HL-60 (cell line): ENCODE data around the gene WNT5B.
A peak's percentile ranks its signal among the peaks of the same experiment; 100 is the strongest.

ENCODE experiments used
- DNase-seq, 2 experiments: peaks; one replicate each; pipeline ENCODE4 v3.0.0-alpha.2; 2010 to 2020; ENCODE audit warnings: low read depth in 1 of 2, low spot score in 1 of 2
- H3K27ac ChIP-seq: fragments of 250-450 bp; sonication (Bioruptor Pico); replicated peaks from 2 replicates; pipeline ENCODE4 v1.5.1; 2020; ENCODE audit warnings: mild to moderate bottlenecking, moderate library complexity
- H3K27me3 ChIP-seq: fragments of 250-450 bp; sonication (Bioruptor Pico); 2 replicates; pipeline ENCODE4 v1.5.1; 2021; ENCODE audit warnings: mild to moderate bottlenecking, moderate library complexity; ENCODE audit not compliant: insufficient read depth, poor library complexity, severe bottlenecking
- H3K4me3 ChIP-seq: replicated peaks from 2 replicates; pipeline ENCODE4 v1.5.1; 2011; ENCODE audit warnings: mild to moderate bottlenecking, control low read depth, low read length; ENCODE audit not compliant: insufficient read depth
- CTCF ChIP-seq: IDR thresholded peaks from one replicate; pipeline ENCODE4 v1.5.1; 2011; ENCODE audit warnings: low read length, control low read depth, inconsistent platforms; ENCODE audit not compliant: insufficient read depth
- GABPA ChIP-seq: IDR thresholded peaks from 2 replicates; pipeline ENCODE4 v1.6.1; 2012; ENCODE audit warnings: low read depth
- POLR2AphosphoS5 ChIP-seq: IDR thresholded peaks from 2 replicates; pipeline ENCODE4 v1.6.1; 2012; ENCODE audit warnings: low read depth
- SPI1 ChIP-seq: IDR thresholded peaks from 2 replicates; pipeline ENCODE4 v1.6.1; 2012; ENCODE audit warnings: low read depth, mild to moderate bottlenecking, borderline replicate concordance
- TF ChIP-seq, protein P1 (sequence below): IDR thresholded peaks from 2 replicates; pipeline ENCODE4 v1.6.1; 2012; ENCODE audit warnings: low read depth; ENCODE audit not compliant: insufficient replicate concordance

Gene WNT5B

GRCh38 chr12:1688086-1688710 lies 59.2 kb downstream of the WNT5B start:
- TF ChIP-seq SPI1 (no peak), GABPA (no peak), POLR2AphosphoS5 (no peak), CTCF (no peak)
- TF ChIP-seq, protein P1, sequence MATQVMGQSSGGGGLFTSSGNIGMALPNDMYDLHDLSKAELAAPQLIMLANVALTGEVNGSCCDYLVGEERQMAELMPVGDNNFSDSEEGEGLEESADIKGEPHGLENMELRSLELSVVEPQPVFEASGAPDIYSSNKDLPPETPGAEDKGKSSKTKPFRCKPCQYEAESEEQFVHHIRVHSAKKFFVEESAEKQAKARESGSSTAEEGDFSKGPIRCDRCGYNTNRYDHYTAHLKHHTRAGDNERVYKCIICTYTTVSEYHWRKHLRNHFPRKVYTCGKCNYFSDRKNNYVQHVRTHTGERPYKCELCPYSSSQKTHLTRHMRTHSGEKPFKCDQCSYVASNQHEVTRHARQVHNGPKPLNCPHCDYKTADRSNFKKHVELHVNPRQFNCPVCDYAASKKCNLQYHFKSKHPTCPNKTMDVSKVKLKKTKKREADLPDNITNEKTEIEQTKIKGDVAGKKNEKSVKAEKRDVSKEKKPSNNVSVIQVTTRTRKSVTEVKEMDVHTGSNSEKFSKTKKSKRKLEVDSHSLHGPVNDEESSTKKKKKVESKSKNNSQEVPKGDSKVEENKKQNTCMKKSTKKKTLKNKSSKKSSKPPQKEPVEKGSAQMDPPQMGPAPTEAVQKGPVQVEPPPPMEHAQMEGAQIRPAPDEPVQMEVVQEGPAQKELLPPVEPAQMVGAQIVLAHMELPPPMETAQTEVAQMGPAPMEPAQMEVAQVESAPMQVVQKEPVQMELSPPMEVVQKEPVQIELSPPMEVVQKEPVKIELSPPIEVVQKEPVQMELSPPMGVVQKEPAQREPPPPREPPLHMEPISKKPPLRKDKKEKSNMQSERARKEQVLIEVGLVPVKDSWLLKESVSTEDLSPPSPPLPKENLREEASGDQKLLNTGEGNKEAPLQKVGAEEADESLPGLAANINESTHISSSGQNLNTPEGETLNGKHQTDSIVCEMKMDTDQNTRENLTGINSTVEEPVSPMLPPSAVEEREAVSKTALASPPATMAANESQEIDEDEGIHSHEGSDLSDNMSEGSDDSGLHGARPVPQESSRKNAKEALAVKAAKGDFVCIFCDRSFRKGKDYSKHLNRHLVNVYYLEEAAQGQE, result no peak
- Histone ChIP-seq H3K4me3 (no peak overlapping the region), H3K27ac (no peak overlapping the region), H3K27me3 (no peaks in the 10 kb centered on the region)
- no peak for DNase-seq

DNA sequence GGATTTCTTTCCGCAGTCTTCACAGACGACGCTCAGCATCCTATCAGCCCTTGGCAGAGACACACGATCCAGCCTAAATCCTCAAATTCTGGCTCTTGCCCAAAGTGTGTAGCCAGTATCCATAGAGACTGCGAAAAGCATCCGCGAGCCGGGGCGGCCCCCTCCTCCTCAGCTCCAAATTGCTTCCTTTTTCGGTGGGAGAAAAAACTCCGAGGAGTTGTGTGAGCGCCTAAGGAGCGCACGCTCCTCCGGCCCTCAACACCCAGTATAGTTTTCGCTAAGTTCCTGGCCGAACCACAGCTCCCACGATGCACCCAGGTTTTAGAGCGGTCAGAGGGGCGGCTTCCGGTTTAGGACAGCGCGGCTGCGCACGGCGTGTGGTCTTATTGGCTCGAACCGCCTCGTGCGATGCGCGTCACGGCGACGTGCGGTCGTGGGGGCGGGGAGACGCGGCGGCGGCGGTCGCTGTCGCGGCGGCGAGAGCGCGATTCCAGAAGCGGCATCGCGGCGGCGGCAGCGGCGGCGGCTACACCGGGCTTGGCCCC lies 61.6 kb downstream of the WNT5B start, which contains the start of gene ADIPOR2:
Gene ADIPOR2, plus strand, starts transcription at position 493 of the 545 bp plus-strand sequence. CDS start 63,274 bp downstream, outside the sequence.
- peak; percentile 62; the same call in 1 of the 2 replicates for TF ChIP-seq POLR2AphosphoS5
- no peak for TF ChIP-seq SPI1
- peak within 1 kb of the TSS; percentile 88 for H3K27ac ChIP-seq
- no peaks in the 10 kb centered on the region for H3K27me3 ChIP-seq
- peak; percentile 97 for DNase-seq
- peak within 1 kb of the TSS; percentile 91 for H3K4me3 ChIP-seq

DNA sequence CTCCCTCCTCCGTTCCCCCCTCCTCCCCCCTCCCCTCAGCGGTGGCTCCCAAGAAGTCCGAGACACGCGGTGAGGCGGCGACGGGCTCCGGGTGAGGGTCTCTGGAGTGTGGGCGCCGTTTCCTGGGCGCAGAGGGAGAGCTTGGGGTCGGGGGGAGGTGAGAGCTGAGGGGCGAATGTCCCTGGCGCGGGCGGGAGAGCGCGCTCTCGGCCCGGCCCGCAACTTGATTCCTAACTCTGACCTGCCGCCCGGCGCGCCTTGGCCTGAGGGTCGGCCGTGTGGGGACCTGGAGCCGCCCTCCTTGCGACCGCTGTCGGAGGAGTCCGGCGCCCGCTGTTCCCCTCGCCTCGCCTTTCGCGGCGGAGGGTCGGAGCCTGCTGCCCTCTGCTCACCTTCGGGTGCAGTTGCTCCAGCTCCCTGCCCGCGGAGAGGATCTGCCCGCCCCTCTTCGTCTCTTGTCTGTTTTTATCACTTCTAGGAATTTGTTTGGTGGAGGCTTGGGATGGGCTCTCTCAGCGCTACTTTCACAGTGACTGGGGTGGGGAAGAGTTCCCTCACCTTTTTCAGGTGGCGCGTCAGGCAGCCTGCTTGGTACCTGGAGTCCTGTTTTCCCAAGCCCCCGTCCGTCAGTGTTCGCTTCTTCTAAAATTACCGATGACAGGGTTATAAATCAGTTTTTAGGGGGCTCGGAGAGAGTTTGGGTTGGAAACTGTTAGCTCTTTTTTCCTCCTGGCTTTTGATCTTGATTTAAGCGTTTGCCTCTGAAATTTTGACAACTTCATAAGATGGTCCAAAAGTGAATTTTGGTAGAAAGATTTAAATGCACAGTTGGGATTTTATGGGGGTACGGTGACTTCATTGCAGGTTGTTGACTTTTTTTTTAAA lies 62.3 kb downstream of the WNT5B start:
- DNase-seq, result peak in 1 of 2 experiments; percentile 31
- Histone ChIP-seq H3K27ac (peak overlapping the region; percentile 88), H3K4me3 (peak overlapping the region; percentile 91), H3K27me3 (no peaks in the 10 kb centered on the region)
- peak; percentile 3; the same call in 1 of the 2 replicates for TF ChIP-seq POLR2AphosphoS5
- no peak for TF ChIP-seq SPI1

DNA sequence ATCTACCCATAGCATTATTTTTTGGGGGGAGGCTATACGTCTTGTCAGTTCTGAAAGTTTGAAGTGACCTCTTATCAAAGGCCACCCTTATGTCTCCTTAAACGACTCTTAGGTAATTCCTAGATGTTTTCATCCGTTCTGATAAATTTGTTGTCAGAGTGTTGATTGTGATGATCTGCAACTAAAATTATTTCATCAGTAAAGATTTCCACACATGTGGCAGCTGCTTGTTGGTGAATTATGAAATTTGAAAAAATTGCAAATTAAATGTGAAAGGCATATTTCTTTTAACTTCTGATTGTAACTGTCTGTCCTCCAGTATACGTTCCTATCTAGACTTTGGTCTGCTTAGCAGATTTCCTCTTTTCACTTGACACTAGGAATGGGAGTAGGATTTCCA lies 63.2 kb downstream of the WNT5B start:
- TF ChIP-seq POLR2AphosphoS5, result no peak
- TF ChIP-seq GABPA, result no peak
- TF ChIP-seq SPI1, result peak; percentile 42; the same call in 1 of the 2 replicates
- TF ChIP-seq CTCF, result no peak
- TF ChIP-seq, protein P1, result no peak
- Histone ChIP-seq H3K27me3 (no peaks in the 10 kb centered on the region), H3K27ac (peak overlapping the region; percentile 88), H3K4me3 (peak overlapping the region; percentile 91)
- peak in 1 of 2 experiments; percentile 68 for DNase-seq
